Esophagus squamous epithelium (tissue), 4 donors: Measurements from ENCODE around the gene RAVER2.

Experiments
- POLR2A ChIP-seq, 4 donors: fragments of 450-650 bp; IDR thresholded peaks; one replicate each; pipeline ENCODE4 v1.6.1; 2017; ENCODE audit warnings: antibody characterized with exemption in 4 of 4, mild to moderate bottlenecking in 4 of 4, moderate library complexity in 3 of 4
- TF ChIP-seq, protein P1 (sequence below), 6 experiments: fragments of 450-650 bp in 4 of 6; fragments of 200-600 bp in 2 of 6; sonication (generic) in 2 of 6; IDR thresholded peaks; one replicate each; pipeline ENCODE4 v1.5.1; 2016 to 2019; ENCODE audit warnings: antibody characterized with exemption in 6 of 6, mild to moderate bottlenecking in 4 of 6, moderate library complexity in 4 of 6

DNA sequence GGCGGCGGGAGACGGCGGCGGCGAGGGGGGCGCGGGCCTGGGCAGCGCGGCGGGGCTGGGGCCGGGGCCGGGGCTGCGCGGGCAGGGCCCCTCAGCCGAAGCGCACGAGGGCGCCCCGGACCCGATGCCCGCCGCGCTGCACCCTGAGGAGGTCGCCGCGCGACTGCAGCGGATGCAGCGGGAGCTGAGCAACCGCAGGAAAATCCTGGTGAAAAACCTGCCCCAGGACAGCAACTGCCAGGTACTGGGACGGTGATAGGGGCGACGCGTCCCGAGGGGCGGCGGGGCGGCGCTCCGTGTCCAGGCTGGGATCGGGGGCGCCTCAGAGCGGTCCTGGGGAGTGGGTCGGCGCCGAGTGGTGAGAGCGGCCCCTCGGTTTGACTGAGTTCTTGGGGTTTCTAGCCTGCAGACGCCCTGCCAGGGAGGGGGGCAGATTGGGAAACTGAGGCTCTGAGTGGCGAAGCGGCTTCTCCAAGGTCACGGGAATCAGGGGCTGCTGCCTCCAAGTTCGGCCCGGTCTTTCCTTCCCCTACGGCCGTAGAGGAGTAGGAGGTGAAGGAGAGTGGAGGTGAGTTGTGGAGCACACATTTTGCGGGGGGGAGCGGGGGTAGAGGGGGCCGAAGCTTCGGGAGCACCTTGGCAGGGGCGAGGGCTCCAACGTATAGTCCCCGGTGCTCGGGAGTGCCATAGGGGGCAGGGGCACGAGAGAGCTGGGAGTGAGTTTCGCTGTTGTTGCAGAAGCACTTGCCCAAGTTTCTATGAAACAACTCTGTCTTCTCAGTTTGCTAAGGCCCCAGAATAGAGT is 508 bp downstream of the RAVER2 start:
- TF ChIP-seq POLR2A (IDR thresholded peaks at IDR 0.05): no peak
- TF ChIP-seq, protein P1, sequence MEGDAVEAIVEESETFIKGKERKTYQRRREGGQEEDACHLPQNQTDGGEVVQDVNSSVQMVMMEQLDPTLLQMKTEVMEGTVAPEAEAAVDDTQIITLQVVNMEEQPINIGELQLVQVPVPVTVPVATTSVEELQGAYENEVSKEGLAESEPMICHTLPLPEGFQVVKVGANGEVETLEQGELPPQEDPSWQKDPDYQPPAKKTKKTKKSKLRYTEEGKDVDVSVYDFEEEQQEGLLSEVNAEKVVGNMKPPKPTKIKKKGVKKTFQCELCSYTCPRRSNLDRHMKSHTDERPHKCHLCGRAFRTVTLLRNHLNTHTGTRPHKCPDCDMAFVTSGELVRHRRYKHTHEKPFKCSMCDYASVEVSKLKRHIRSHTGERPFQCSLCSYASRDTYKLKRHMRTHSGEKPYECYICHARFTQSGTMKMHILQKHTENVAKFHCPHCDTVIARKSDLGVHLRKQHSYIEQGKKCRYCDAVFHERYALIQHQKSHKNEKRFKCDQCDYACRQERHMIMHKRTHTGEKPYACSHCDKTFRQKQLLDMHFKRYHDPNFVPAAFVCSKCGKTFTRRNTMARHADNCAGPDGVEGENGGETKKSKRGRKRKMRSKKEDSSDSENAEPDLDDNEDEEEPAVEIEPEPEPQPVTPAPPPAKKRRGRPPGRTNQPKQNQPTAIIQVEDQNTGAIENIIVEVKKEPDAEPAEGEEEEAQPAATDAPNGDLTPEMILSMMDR (IDR thresholded peaks at IDR 0.05): no peak
